IPS DF 4.7 (cell line): Measurements from ENCODE around the gene PLA2G6.
"Not testable (repeated sequence)": the region's sequence is repeated elsewhere in the genome, so short reads cannot be mapped to it uniquely, and the experiment has no call there.

ENCODE experiments used
- DNase-seq: peaks from one replicate; pipeline ENCODE4 v3.0.0-alpha.2; 2013; ENCODE audit warnings: low spot score; ENCODE audit errors: extremely low read depth

PLA2G6 gene

DNA sequence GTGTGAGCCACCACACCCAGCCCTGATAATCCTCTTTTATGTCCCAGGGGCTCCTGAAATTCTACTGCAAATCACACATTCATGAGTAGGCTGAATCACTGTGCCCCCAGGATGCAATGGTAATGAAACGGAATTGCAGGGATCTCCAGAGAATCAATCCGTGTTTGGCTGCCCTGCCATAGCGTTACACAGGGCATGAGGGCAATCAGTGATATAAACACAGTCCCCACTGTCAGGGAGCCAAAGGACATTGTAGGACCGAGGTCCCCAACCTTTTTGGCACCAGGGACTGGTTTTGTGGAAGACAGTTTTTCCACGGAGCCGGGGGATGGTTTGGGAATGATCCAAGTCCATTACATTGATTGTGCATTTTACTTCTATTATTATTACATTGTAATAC, 9.0 kb upstream of the PLA2G6 start:
- no peak for DNase-seq

DNA sequence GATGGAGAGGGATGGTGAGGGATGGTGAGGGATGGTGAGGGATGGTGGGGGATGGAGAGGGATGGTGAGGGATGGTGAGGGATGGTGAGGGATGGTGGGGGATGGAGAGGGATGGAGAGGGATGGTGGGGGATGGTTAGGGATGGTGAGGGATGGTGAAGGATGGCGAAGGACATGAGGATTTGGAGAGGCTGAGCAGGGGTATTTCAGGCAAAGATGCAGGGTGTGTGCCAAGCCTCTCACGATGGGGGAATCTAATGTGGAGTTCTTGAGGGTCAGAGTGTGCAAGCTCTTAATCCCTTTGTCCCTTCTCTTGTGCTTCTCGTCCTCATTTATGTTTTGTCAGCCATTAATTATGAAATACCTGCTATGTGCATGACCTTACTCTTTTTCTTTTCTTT, 7.5 kb upstream of the PLA2G6 start:
- DNase-seq = no peak

DNA sequence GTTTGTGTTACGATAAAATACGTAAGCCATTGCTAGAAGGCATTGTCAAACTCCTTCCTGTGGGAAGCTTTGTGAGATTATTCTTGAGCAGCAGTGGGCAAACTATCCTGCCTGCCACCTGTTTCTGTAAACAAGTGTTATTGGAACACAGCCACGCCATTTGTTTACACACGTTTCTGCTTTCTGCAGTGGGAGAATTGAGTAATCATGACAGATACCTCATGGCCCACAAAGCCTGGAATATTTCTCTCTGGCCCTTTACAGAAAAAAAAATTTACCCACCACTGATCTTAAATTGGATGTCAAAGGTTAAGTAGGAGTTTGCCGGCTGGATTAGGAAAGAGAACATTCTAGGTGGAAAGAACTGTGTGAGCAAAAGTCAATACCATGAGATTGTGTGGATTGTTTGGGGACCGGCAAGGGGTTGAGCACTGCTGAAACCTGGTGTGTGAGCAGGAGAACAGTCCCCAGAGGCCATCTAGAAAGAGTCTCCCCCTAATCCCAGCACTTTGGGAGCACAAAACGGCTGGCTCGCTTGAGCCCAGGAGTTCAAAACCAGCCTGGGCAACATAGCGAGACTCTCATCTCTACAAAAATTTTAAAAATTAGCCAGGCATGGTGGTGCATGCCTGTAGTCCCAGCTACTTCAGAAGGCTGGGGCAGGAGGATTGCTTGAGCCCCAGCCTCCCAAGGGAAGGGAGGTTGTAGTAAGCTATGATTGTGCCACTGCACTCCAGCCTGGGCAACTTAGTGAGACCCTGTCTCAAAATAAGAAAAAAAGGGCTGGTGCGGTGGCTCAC, 6.0 kb upstream of the PLA2G6 start:
- no peak for DNase-seq

DNA sequence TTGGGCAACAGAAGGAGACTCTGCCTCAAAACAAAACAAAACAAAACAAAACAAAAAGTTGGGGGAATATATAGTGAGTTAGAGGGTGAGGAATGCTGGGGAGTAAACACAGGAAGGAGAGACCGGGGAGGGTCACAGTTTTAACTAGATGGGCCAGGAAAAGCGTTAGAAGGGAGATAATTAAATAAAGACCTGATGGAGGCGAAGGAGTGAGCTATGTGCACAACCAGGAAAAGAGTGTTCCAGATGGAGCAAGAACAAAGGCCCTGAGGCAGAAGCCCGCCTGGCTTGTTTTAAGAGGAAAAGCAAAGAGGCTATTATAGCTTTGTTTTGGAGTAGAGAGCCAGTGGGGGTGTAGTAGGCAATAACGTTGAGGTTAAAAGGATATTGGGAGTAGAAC, 4.8 kb upstream of the PLA2G6 start:
- DNase-seq = no peak

DNA sequence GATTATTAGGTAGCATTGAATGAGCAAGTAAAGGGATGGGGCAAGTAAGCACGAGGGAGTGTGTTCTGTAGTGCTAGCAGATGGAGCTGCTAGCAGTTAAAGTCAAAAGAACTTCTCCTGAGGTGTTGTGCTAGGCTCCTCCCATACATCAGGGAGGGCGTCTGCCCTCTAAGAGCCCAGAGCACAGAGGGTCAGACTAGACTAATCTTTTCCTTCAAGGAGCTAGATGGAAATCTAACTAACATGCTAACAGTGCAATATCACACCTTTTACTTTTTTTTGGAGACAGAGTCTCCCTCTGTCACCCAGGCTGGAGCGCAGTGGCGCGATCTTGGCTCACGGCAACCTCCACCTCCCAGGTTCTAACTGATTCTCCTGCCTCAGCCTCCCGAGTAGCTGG, 3.2 kb upstream of the PLA2G6 start:
- no peak for DNase-seq

DNA sequence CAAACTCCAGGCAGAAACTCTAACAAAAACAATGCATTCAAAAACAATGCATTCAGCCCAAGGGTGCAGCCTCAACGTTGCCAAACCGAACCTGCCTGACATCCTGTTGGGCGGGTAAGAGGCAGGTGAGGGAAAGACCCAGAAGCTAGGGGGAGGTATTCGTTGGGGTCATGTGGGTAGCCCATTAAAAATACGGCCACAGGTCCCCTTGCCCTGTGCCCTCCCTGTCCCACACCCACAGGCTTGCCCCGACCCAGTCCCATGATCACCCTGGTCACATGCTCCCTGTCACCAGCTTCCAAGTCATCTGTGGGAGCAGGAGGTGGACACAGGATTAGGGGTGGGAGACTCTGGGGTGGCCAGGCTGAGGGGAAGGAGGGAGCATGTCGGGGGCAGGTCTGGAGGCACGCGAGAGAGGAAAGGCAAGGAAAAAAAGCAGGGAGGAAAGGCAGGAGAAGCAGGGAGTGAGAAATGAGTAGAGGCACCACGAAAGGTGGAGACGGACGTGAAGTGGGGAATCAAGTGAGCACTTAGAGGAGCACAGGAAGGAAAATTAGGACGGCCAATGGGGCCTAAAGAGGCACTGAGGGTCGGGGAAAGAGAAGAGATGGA, 683 bp downstream of the PLA2G6 start:
- DNase-seq = no peak

DNA sequence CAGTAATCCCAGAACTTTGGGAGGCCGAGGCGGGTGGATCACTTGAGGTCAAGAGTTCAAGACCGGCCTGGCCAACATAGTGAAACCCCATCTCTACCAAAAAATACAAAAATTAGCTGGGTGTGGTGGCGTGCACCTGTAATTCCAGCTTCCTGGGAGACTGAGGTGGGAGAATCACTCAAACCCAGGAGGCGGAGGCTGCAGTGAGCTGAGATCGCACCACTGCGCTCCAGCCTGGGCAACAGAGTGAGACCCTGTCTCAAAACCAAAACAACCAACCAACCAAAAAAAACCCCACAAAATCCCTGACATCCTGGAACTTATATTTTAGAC, 3.1 kb downstream of the PLA2G6 start:
- DNase-seq = not testable (repeated sequence)

DNA sequence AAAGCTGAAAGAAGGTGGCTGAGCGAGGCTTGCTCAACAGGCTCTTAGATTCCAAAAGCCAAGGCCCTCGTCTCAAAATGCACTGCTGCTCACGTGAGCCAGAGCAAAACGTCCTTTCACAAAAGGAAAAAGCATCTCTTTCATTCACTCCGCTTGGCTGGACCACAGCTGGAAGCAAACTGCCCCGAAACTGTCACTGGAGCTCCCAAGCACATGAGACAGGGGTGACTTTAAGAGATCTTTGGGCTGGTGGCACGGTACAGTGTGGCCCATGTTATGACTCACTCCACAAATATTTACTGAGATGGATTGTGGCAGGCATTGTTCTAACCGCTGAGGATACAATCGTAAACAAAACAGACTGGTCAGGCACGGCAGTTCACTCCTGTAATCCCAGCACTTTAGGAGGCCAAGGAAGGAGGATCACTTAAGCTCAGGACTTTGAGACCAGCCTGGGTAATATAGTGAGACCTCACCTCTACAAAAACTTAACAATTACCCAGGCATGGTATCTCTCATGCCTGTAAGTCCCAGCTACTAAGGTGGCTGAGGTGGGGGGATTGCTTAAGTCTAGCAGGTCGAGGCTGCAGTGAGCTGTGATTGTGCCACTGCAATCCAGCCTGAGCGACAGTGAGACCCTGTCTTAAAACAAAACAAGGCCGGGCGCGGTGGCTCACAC, 3.6 kb downstream of the PLA2G6 start:
- no peak for DNase-seq

DNA sequence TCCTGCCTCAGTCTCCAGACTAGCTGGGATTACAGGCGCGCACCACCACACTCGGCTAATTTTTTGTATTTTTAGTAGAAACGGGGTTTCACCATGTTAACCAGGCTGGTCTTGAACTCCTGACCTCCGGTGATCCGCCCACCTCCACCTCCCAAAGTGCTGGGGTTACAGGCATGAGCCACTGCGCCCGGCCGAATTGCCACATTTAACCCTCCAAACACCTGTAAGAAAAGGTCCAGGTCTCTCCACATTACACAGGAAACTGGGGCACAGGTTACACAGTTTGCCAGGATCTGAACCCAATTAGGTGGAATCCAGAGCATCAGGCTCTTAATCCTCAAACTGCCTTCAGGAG, 4.1 kb downstream of the PLA2G6 start:
- not testable (repeated sequence) for DNase-seq

DNA sequence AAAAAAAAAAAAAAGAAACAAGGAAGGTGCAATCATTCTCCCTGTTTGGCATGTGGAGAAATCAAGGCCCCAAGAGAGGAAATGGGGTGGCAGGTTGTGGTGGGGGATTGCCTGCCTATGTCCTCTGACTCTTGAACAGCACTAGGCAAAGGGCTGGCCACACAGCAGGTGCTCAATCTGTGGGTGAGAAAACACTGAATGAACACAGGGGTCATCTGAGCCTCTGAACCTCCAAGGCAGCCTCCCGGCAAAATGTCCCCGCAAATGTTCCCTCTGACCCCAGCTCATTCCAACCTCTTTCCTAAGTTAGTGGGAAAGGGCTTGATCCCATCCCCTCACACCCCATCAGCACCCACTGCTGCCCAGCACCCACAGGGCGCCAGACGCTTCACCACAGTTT, 4.6 kb downstream of the PLA2G6 start:
- DNase-seq = no peak

DNA sequence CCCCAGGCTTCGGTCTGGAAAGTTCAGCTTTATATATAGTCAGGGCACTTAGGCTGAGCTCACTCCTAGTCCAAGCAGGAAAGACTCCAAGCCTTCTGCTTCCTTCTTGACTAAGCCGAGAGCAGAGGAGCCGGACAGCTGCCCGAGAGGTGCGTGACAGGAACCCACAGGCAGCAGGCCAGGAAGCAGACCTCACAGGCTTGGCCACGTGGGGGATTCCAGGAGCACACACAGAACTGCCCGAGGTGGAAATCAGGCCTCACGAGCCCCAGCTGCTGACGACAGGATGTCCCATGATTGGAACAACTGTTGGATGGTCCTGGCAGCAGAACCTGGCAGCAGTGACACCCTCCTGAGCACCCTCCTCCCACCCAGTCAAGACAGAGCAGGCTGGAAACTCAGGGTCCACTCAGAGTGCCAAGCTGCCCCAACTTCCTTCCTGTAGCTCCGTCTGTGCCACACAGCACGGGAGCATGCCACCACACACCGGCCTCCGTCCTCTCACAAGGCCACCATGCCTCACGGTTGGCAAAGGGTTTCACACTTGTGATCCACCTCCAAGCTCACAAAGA, 5.4 kb downstream of the PLA2G6 start:
- no peak for DNase-seq

DNA sequence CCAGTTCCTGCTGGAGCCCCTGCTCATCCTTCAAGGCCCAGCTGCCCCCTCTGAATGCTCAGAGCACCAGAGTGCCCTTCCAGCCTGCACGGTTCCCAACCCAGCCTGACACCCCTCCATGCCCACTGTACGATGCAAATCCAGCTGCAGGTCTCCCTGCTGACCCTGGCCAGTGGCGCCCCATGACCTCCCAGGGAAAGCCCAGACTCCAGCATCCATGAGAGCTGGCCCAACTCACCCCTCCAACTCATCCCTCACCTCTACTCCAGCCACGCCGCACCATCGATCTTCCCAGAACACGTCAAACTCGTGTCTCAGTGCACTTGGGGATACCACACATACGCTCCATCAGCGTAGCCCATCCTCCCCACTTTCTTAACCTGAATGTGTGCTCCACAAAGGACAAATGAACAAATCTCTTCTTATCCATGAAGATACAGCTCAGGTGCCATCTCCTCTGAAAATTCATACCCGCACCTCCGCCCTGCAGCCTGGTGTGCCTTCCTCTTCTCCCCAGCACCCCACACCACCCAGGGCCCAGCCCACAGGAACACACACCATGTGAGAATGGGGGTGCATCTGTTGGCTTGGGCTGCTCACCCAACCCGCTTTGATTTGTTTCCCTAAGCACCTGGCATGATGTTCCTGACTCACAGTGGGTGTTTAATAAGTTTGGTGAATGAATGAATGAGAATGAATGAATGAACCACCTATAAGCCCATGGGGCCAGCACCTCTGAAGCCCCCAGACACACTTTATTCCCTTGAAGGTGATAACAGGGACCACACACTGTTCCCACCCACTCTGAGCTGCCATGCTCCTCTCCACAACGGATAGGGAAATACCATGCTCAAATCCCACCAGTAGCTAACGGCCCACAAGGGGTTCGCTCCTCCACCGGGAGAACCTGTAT, 6.2 kb downstream of the PLA2G6 start:
- DNase-seq = no peak

DNA sequence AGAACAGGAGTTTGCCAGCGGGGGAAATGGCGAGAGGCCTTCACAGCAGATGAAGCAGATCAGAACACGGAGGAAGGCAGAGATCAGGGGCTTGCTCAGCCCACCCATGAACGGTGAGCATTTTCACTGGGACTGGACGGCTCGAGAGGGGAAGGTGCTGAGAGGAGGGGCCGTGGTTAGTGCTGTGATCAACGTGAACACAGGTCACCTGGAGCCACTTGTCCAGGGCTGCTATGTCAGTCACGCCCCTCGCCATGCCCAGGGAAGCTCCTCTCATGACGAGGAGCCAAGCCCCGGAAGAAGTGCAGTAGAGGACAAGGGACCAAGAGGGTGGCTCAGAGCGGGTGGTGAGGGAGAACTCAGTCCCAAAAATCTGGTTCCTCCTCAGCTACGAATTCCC, 7.0 kb downstream of the PLA2G6 start:
- DNase-seq = no peak

DNA sequence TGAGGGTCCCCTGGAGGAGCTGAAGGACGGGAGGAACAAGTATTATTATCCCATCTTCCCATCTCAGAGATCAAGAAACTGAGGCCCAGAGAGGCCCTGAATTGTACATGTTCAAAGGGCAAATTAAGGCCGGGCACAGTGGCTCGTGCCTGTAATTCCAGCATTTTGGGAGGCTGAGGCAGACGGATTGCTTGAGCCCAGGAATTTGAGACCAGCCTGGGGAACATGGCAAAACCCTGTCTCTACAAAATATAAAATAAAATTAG, 8.1 kb downstream of the PLA2G6 start:
- no peak for DNase-seq

DNA sequence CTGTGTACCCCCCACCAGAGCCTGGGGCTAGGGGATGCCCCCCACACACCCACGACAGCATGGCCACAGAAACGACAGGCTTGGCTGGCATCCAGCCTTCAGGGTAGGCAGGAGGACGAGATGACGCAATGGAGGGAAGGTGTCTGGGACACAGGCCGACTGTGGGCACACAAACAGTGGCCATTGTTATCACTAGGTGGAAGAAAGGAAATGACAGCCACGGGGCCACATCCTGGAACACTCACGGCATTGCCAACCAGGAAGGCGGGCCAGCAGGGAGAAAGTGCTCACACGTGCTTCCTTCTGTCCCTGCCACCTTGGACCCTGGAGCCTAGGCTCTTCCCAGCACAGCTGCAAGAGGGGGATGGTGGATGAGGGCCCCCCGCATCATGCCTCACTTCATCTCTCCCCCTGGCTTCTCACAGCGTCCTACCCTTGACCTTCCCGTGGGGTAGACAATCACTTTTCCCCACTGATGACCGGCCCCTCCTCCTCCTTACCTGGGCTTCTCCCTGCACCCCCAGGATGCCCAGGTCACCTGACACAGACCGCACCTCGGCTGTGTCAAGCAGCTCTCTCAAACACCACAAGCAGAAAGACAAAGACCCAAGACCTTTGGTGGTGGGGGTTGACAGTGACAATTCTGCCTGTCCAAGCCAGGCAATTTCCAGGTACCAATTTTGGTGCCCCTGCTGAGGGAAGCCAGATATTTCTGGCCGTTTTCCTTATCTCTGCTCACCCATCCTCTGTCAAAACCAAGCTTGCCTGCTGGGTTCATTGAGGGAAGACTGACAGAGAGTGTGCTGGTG, 8.6 kb downstream of the PLA2G6 start:
- DNase-seq = no peak

DNA sequence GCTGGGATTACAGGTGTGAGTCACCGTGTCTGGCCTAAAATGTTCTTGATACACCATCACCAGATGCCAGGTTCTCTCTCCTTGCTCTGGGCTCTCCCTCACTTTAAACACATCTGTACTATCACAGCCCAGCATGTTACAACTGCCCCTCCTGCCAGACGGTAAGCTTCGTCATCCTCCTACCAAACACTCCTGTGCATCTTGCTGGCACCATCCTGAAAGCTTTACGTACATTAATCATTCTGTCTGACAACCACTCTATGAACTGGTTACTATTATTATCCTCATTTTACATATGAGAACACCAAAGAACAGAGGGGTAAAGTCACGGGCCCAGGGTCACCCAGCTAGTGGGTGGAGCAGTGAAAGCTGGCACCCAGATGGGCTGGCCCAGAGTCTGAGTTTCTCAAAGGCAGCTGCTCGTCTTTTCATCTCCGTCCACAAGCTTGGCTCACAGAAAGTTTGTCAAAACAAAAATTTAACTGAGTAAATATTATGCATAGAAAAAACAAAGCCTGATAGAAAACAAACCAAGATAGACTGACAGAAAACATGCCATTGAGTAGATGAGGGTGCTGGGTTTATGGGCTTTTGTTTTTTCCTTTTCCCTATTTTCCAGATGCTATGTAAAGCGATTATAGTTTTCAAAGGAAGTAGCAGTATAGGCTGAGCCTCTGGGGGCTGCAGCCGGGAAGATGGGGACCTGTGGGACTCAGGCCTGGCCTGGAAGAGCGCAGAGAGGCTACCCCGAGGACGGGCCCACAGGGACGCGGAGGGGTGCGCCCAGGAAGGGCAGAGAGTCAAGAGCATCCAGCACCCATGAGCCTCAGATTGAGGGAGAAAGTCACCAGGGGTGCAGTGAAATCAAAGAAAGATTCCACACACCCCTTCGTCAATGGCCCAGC, 9.5 kb downstream of the PLA2G6 start:
- DNase-seq = no peak

DNA sequence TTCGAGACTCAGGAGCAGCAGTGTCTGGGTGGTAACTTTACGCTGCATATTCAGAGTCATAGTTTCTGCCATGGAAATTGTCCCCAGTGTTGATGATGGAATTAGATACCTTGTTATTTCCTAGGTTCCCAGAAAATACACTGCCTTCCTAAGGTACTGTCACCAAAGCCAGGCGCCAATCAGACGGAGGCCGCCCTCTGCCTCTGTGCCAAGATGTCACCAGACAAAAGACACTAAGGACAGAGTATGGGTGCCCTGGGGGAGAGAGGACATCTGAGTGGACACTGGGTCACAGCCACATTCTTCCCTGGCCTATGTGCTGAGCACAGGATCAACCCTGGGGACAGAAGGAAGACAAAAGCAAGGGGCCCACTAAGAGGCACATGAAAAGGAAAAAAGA, 11.2 kb downstream of the PLA2G6 start:
- no peak for DNase-seq

DNA sequence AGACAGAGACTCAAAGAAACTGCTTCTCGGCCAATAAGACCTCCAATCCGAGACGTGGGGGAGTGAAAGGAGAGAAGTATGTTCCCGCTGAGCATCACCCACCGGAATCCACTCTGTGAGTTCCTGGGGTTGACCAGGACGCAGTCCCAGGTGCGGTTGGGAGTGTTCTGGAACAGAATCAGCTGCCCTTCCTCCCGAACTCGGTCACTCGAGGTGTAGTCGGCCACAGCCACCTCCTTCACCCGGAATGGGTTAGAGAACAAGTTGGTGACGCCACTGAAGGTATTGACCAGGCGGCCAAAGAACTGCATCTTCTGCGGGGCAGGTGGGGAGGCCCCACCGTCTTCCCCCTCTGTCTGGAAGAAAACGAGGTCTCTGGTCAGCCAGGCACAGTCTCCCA, 12.5 kb downstream of the PLA2G6 start:
- no peak for DNase-seq

DNA sequence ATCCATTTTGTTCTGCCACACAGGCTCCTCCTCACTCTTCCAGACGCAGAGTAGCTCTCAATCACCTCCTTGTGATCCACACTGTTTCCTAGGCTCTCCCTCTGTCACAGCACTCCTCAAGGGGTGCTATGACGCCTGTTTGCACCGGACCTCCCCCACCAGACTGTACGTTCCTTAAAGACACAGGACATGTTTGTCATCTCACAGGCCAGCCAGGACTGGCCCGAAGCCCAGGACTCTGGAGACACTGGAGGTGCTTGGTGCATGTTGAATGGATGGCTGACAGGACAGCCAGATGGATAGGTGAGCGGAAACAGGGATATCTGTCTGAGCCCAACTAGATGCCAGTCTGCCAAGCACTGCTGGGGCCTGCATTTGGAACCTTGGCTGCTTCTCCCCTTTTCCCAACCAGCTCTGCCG, 13.6 kb downstream of the PLA2G6 start:
- no peak for DNase-seq
